Measurements from ENCODE around the gene ZNRD2. TPM values are rescaled to one million over a fixed set of nuclear protein-coding genes. Genes with fewer than 3 reads are reported as not detected.

ZNRD2 gene
- total RNA-seq, 1 experiment from 2014 or later, result 31.7 TPM

GRCh38 chr11:65589444-65590239 is 19.4 kb downstream of the ZNRD2 start:
- H2AFZ ChIP-seq (ENCODE audit: low read length), result no peak overlapping the region
- H3K4me1 ChIP-seq (ENCODE audit: low read length), result peaks cover 26% of the 10 kb centered on the region
- H3K4me2 ChIP-seq (ENCODE audit: low read depth, low read length, poor library complexity, severe bottlenecking), result no peak overlapping the region
- DNase-seq, result no peak
- H3K36me3 ChIP-seq (ENCODE audit: insufficient read depth, low read length), result no peaks in the 10 kb centered on the region
- H3K79me2 ChIP-seq (ENCODE audit: low read length), result no peaks in the 10 kb centered on the region
- H3K4me3 ChIP-seq (ENCODE audit: low read length), result no peak overlapping the region
- H3K27me3 ChIP-seq (ENCODE audit: low read length), result no peaks in the 10 kb centered on the region
- no peak overlapping the region for H3K9ac ChIP-seq (ENCODE audit: low read length)
- H3K9me3 ChIP-seq (ENCODE audit: low read length), result no peaks in the 10 kb centered on the region
- H4K20me1 ChIP-seq (ENCODE audit: insufficient read depth, low read depth, low read length), result no peaks in the 10 kb centered on the region
- H3K27ac ChIP-seq (ENCODE audit: low read length), result no peak overlapping the region
- no peaks in the 10 kb centered on the region for H3K9me2 ChIP-seq (replicated peaks; ENCODE audit: insufficient read depth, low read length)

- no peak overlapping the region for H3K27ac ChIP-seq (ENCODE audit: low read length)
- no peaks in the 10 kb centered on the region for H3K36me3 ChIP-seq (ENCODE audit: insufficient read depth, low read length)
- peaks cover 30% of the 10 kb centered on the region for H3K4me1 ChIP-seq (ENCODE audit: low read length)
- H3K9me3 ChIP-seq (ENCODE audit: low read length), result no peaks in the 10 kb centered on the region
- no peak overlapping the region for H3K4me3 ChIP-seq (ENCODE audit: low read length)
- H3K79me2 ChIP-seq (ENCODE audit: low read length), result no peaks in the 10 kb centered on the region
- H3K9ac ChIP-seq (ENCODE audit: low read length), result no peak overlapping the region
- no peak overlapping the region for H2AFZ ChIP-seq (ENCODE audit: low read length)
- H3K9me2 ChIP-seq (replicated peaks; ENCODE audit: insufficient read depth, low read length), result no peaks in the 10 kb centered on the region
- no peak overlapping the region for H3K4me2 ChIP-seq (ENCODE audit: low read depth, low read length, poor library complexity, severe bottlenecking)
- DNase-seq, result no peak
- H4K20me1 ChIP-seq (ENCODE audit: insufficient read depth, low read depth, low read length), result no peaks in the 10 kb centered on the region
- H3K27me3 ChIP-seq (ENCODE audit: low read length), result no peaks in the 10 kb centered on the region
These were observed 20.0 kb downstream of the ZNRD2 start for GRCh38 chr11:65590240-65590738.

GRCh38 chr11:65591939-65592857 is 21.9 kb downstream of the ZNRD2 start:
- no peak overlapping the region for H3K27ac ChIP-seq (ENCODE audit: low read length)
- H2AFZ ChIP-seq (ENCODE audit: low read length), result no peak overlapping the region
- no peaks in the 10 kb centered on the region for H4K20me1 ChIP-seq (ENCODE audit: insufficient read depth, low read depth, low read length)
- no peaks in the 10 kb centered on the region for H3K9me2 ChIP-seq (replicated peaks; ENCODE audit: insufficient read depth, low read length)
- DNase-seq, result no peak
- peaks cover 29% of the 10 kb centered on the region for H3K4me1 ChIP-seq (ENCODE audit: low read length)
- H3K9me3 ChIP-seq (ENCODE audit: low read length), result no peaks in the 10 kb centered on the region
- H3K36me3 ChIP-seq (ENCODE audit: insufficient read depth, low read length), result no peaks in the 10 kb centered on the region
- H3K4me3 ChIP-seq (ENCODE audit: low read length), result no peak overlapping the region
- H3K79me2 ChIP-seq (ENCODE audit: low read length), result no peaks in the 10 kb centered on the region
- no peaks in the 10 kb centered on the region for H3K27me3 ChIP-seq (ENCODE audit: low read length)
- H3K4me2 ChIP-seq (ENCODE audit: low read depth, low read length, poor library complexity, severe bottlenecking), result no peak overlapping the region
- no peak overlapping the region for H3K9ac ChIP-seq (ENCODE audit: low read length)

- no peak overlapping the region for H3K9ac ChIP-seq (ENCODE audit: low read length)
- H3K4me2 ChIP-seq (ENCODE audit: low read depth, low read length, poor library complexity, severe bottlenecking), result no peak overlapping the region
- H3K27ac ChIP-seq (ENCODE audit: low read length), result no peak overlapping the region
- H4K20me1 ChIP-seq (ENCODE audit: insufficient read depth, low read depth, low read length), result no peaks in the 10 kb centered on the region
- H2AFZ ChIP-seq (ENCODE audit: low read length), result no peak overlapping the region
- H3K79me2 ChIP-seq (ENCODE audit: low read length), result no peaks in the 10 kb centered on the region
- no peaks in the 10 kb centered on the region for H3K36me3 ChIP-seq (ENCODE audit: insufficient read depth, low read length)
- H3K4me1 ChIP-seq (ENCODE audit: low read length), result peaks cover 22% of the 10 kb centered on the region
- H3K9me2 ChIP-seq (replicated peaks; ENCODE audit: insufficient read depth, low read length), result no peaks in the 10 kb centered on the region
- no peak overlapping the region for H3K4me3 ChIP-seq (ENCODE audit: low read length)
- no peak for DNase-seq
- no peaks in the 10 kb centered on the region for H3K27me3 ChIP-seq (ENCODE audit: low read length)
- no peaks in the 10 kb centered on the region for H3K9me3 ChIP-seq (ENCODE audit: low read length)
These were observed 22.7 kb downstream of the ZNRD2 start for GRCh38 chr11:65592858-65593517.

- H3K4me2 ChIP-seq (ENCODE audit: low read depth, low read length, poor library complexity, severe bottlenecking), result no peak overlapping the region
- peaks cover 14% of the 10 kb centered on the region for H3K4me1 ChIP-seq (ENCODE audit: low read length)
- H3K9me2 ChIP-seq (replicated peaks; ENCODE audit: insufficient read depth, low read length), result no peaks in the 10 kb centered on the region
- no peaks in the 10 kb centered on the region for H4K20me1 ChIP-seq (ENCODE audit: insufficient read depth, low read depth, low read length)
- no peaks in the 10 kb centered on the region for H3K79me2 ChIP-seq (ENCODE audit: low read length)
- no peak overlapping the region for H2AFZ ChIP-seq (ENCODE audit: low read length)
- no peak overlapping the region for H3K4me3 ChIP-seq (ENCODE audit: low read length)
- H3K9ac ChIP-seq (ENCODE audit: low read length), result no peak overlapping the region
- no peaks in the 10 kb centered on the region for H3K36me3 ChIP-seq (ENCODE audit: insufficient read depth, low read length)
- peak; percentile 78 for DNase-seq
- no peak overlapping the region for H3K27ac ChIP-seq (ENCODE audit: low read length)
- H3K9me3 ChIP-seq (ENCODE audit: low read length), result no peaks in the 10 kb centered on the region
- no peaks in the 10 kb centered on the region for H3K27me3 ChIP-seq (ENCODE audit: low read length)
These were observed 23.5 kb downstream of the ZNRD2 start for GRCh38 chr11:65593518-65594414.

- peaks cover 12% of the 10 kb centered on the region for H3K4me1 ChIP-seq (ENCODE audit: low read length)
- no peak overlapping the region for H2AFZ ChIP-seq (ENCODE audit: low read length)
- no peaks in the 10 kb centered on the region for H3K9me3 ChIP-seq (ENCODE audit: low read length)
- no peak overlapping the region for H3K4me2 ChIP-seq (ENCODE audit: low read depth, low read length, poor library complexity, severe bottlenecking)
- H3K27ac ChIP-seq (ENCODE audit: low read length), result no peak overlapping the region; the same call in 1 of the 2 replicates
- H3K27me3 ChIP-seq (ENCODE audit: low read length), result no peaks in the 10 kb centered on the region
- H4K20me1 ChIP-seq (ENCODE audit: insufficient read depth, low read depth, low read length), result no peaks in the 10 kb centered on the region
- H3K36me3 ChIP-seq (ENCODE audit: insufficient read depth, low read length), result no peaks in the 10 kb centered on the region
- H3K9ac ChIP-seq (ENCODE audit: low read length), result 0 out of 2 replicates have a peak overlapping the region, but pooled peaks have one; percentile 30
- peak; percentile 52 for DNase-seq
- no peaks in the 10 kb centered on the region for H3K9me2 ChIP-seq (replicated peaks; ENCODE audit: insufficient read depth, low read length)
- H3K4me3 ChIP-seq (ENCODE audit: low read length), result no peak overlapping the region
- H3K79me2 ChIP-seq (ENCODE audit: low read length), result no peaks in the 10 kb centered on the region
These were observed 24.9 kb downstream of the ZNRD2 start for GRCh38 chr11:65595131-65595530.

GRCh38 chr11:65595543-65596281 is 25.4 kb downstream of the ZNRD2 start, which contains the start of gene KCNK7:
Gene KCNK7 (minus strand): TSS chr11:65595800. CDS start chr11:65595772, 28 bp downstream.
- H4K20me1 ChIP-seq (ENCODE audit: insufficient read depth, low read depth, low read length), result no peaks in the 10 kb centered on the region
- no peak within 1 kb of the TSS for H3K4me3 ChIP-seq (ENCODE audit: low read length)
- peaks cover 12% of the 10 kb centered on the region for H3K4me1 ChIP-seq (ENCODE audit: low read length)
- H3K36me3 ChIP-seq (ENCODE audit: insufficient read depth, low read length), result no peaks in the 10 kb centered on the region
- 0 out of 2 replicates have a peak within 1 kb of the TSS, but pooled peaks have one; percentile 30 for H3K9ac ChIP-seq (ENCODE audit: low read length)
- no peaks in the 10 kb centered on the region for H3K79me2 ChIP-seq (ENCODE audit: low read length)
- no peak within 1 kb of the TSS for H2AFZ ChIP-seq (ENCODE audit: low read length)
- no peak within 1 kb of the TSS for H3K4me2 ChIP-seq (ENCODE audit: low read depth, low read length, poor library complexity, severe bottlenecking)
- peak; percentile 59 for DNase-seq
- H3K27me3 ChIP-seq (ENCODE audit: low read length), result no peaks in the 10 kb centered on the region
- no peak within 1 kb of the TSS; the same call in 1 of the 2 replicates for H3K27ac ChIP-seq (ENCODE audit: low read length)
- no peaks in the 10 kb centered on the region for H3K9me2 ChIP-seq (replicated peaks; ENCODE audit: insufficient read depth, low read length)
- H3K9me3 ChIP-seq (ENCODE audit: low read length), result no peaks in the 10 kb centered on the region

Measured in Karpas-422 (cell line).